Mesenchymal stem cell (in vitro differentiated cells and primary cell): Measurements from ENCODE around the gene ROPN1L.

Experiments
- DNase-seq: peaks from one replicate; pipeline ENCODE4 v3.0.0-alpha.2; 2013
- H2AFZ ChIP-seq: one replicate; pipeline ENCODE4 v1.6.1; 2013; ENCODE audit warnings: low read depth, mild to moderate bottlenecking, control low read depth, inconsistent platforms, low read length, moderate library complexity
- H2AK5ac ChIP-seq: 2 replicates; pipeline ENCODE4 v1.6.1; 2013; ENCODE audit warnings: low read length, moderate library complexity, mild to moderate bottlenecking, inconsistent platforms; ENCODE audit not compliant: severe bottlenecking
- H2BK120ac ChIP-seq: one replicate; pipeline ENCODE4 v1.6.1; 2013; ENCODE audit warnings: low read depth, mild to moderate bottlenecking, inconsistent platforms, low read length, moderate library complexity
- H2BK12ac ChIP-seq, 2 experiments: one replicate each; pipeline ENCODE4 v1.6.1; 2013; ENCODE audit warnings: inconsistent platforms in 2 of 2, low read length in 2 of 2, mild to moderate bottlenecking in 2 of 2, moderate library complexity in 2 of 2, control low read depth in 1 of 2
- H2BK15ac ChIP-seq: one replicate; pipeline ENCODE4 v1.6.1; 2013; ENCODE audit warnings: mild to moderate bottlenecking, low read depth, inconsistent platforms; ENCODE audit not compliant: poor library complexity, severe bottlenecking
- H2BK5ac ChIP-seq: 2 replicates; pipeline ENCODE4 v1.6.1; 2013; ENCODE audit warnings: low read depth, mild to moderate bottlenecking, low read length, control low read depth, inconsistent platforms; ENCODE audit not compliant: poor library complexity, severe bottlenecking
- H3K14ac ChIP-seq, 2 experiments: one replicate each; pipeline ENCODE4 v1.6.1; 2013; ENCODE audit warnings: inconsistent platforms in 2 of 2, low read length in 2 of 2, control low read depth in 1 of 2, mild to moderate bottlenecking in 1 of 2, moderate library complexity in 1 of 2
- H3K18ac ChIP-seq, 2 experiments: one replicate each; pipeline ENCODE4 v1.6.1; 2013; ENCODE audit warnings: inconsistent platforms in 2 of 2, low read length in 2 of 2, control low read depth in 1 of 2, low read depth in 1 of 2, mild to moderate bottlenecking in 1 of 2
- H3K23ac ChIP-seq, 2 experiments: one replicate each; pipeline ENCODE4 v1.6.1; 2013; ENCODE audit warnings: inconsistent platforms in 2 of 2, low read length in 2 of 2, mild to moderate bottlenecking in 2 of 2, moderate library complexity in 2 of 2, control low read depth in 1 of 2
- H3K27ac ChIP-seq: 2 replicates; pipeline ENCODE4 v1.5.1; 2013; ENCODE audit warnings: mild to moderate bottlenecking, moderate library complexity, low read length, control low read depth, inconsistent platforms; ENCODE audit not compliant: poor library complexity, severe bottlenecking
- H3K27me3 ChIP-seq, 2 experiments: 2 replicates each; pipeline versions ENCODE4 v1.6.1 to v1.7.0; 2013; ENCODE audit warnings: low read length in 2 of 2, mild to moderate bottlenecking in 2 of 2, moderate library complexity in 2 of 2, control low read depth in 1 of 2, inconsistent platforms in 1 of 2; ENCODE audit not compliant: control insufficient read depth in 1 of 2, insufficient read depth in 1 of 2
- H3K36me3 ChIP-seq, 2 experiments: 2 replicates each; pipeline versions ENCODE4 v1.6.1 to v1.7.0; 2013; ENCODE audit warnings: low read length in 2 of 2, control low read depth in 1 of 2, inconsistent platforms in 1 of 2, low read depth in 1 of 2, mild to moderate bottlenecking in 1 of 2; ENCODE audit not compliant: insufficient read depth in 2 of 2, control insufficient read depth in 1 of 2
- H3K4ac ChIP-seq, 2 experiments: one replicate each; pipeline ENCODE4 v1.6.1; 2013; ENCODE audit warnings: inconsistent platforms in 2 of 2, low read length in 2 of 2, mild to moderate bottlenecking in 2 of 2, moderate library complexity in 2 of 2, control low read depth in 1 of 2, low read depth in 1 of 2
- H3K4me1 ChIP-seq: 2 replicates; pipeline ENCODE4 v1.6.1; 2013; ENCODE audit warnings: low read depth, low read length, control low read depth; ENCODE audit not compliant: control insufficient read depth, insufficient read depth
- H3K4me2 ChIP-seq: 2 replicates; pipeline ENCODE4 v1.6.1; 2013; ENCODE audit warnings: low read length, mild to moderate bottlenecking, inconsistent platforms; ENCODE audit not compliant: poor library complexity, severe bottlenecking
- H3K4me3 ChIP-seq, 2 experiments: 2 replicates each; pipeline versions ENCODE4 v1.5.1 to v1.7.0; 2013; ENCODE audit warnings: low read length in 2 of 2, mild to moderate bottlenecking in 2 of 2, control low read depth in 1 of 2, low read depth in 1 of 2; ENCODE audit not compliant: insufficient read depth in 1 of 2
- H3K79me1 ChIP-seq: replicated peaks from 2 replicates; pipeline ENCODE4 v1.6.1; 2013; ENCODE audit warnings: mild to moderate bottlenecking, control low read depth, low read length, inconsistent platforms; ENCODE audit not compliant: poor library complexity, severe bottlenecking
- H3K9ac ChIP-seq: 2 replicates; pipeline ENCODE4 v1.7.0; 2013; ENCODE audit warnings: mild to moderate bottlenecking, low read length, moderate library complexity
- H3K9me3 ChIP-seq: 2 replicates; pipeline ENCODE4 v1.7.0; 2013; ENCODE audit warnings: mild to moderate bottlenecking, low read length; ENCODE audit not compliant: control insufficient read depth
- H4K8ac ChIP-seq: one replicate; pipeline ENCODE4 v1.6.1; 2013; ENCODE audit warnings: inconsistent platforms, mild to moderate bottlenecking, low read length, moderate library complexity
- H4K91ac ChIP-seq: one replicate; pipeline ENCODE4 v1.6.1; 2013; ENCODE audit warnings: mild to moderate bottlenecking, low read length, inconsistent platforms
- WGBS: methylation state at CpG from one replicate; pipeline ENCODE4 v1.1.7; 2013; ENCODE audit warnings: mixed read lengths; 5-methylcytosine and 5-hydroxymethylcytosine counted together

Gene ROPN1L

DNA sequence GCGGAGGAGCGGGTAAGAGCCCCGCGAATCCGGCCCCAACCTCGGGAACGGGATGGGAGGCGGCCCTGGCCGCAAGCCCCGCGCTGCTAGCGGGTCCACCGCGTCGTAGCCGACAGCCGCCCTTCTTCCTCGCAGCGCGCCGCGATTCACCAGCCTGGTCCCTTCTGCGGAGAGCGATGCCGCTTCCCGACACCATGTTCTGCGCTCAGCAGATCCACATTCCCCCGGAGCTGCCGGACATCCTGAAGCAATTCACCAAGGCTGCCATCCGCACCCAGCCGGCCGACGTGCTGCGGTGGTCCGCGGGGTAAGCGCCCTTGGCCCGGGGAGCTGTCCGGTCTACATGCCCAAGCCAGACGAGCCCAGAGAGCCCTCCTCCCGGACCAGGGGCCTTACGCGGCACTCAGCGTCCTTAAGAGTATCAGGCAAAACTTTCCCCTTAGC is 335 bp downstream of the ROPN1L start:
- H2AFZ ChIP-seq = peak overlapping the region; percentile 81
- peak overlapping the region; percentile 93 for H3K4me2 ChIP-seq
- H3K4ac ChIP-seq = no peak overlapping the region
- no peaks in the 10 kb centered on the region for H3K27me3 ChIP-seq
- peak overlapping the region in 1 of 2 experiments; percentile 81 for H3K14ac ChIP-seq
- no peak overlapping the region for H2BK12ac ChIP-seq
- H3K79me1 ChIP-seq = peaks cover 1% of the 10 kb centered on the region
- no peak overlapping the region for H2BK5ac ChIP-seq
- peak overlapping the region; percentile 90 for H3K9ac ChIP-seq
- no peak overlapping the region for H3K27ac ChIP-seq
- no peak overlapping the region for H4K91ac ChIP-seq
- peak overlapping the region in 1 of 2 experiments; percentile 72 for H3K23ac ChIP-seq
- no peak overlapping the region for H2BK15ac ChIP-seq
- no peak overlapping the region for H2AK5ac ChIP-seq
- peaks cover 3 to 24% of the 10 kb centered on the region in 2 experiments for H3K36me3 ChIP-seq
- no peak overlapping the region for H4K8ac ChIP-seq
- peak overlapping the region; percentile 74 to 89 for H3K4me3 ChIP-seq
- peaks cover 10% of the 10 kb centered on the region for H3K4me1 ChIP-seq
- H3K9me3 ChIP-seq = no peaks in the 10 kb centered on the region
- WGBS = under 1% methylated on average over 41 of the region's 44 CpGs
- H2BK120ac ChIP-seq = no peak overlapping the region
- H3K18ac ChIP-seq = peak overlapping the region; percentile 30 to 61
- DNase-seq = peak; percentile 74

DNA sequence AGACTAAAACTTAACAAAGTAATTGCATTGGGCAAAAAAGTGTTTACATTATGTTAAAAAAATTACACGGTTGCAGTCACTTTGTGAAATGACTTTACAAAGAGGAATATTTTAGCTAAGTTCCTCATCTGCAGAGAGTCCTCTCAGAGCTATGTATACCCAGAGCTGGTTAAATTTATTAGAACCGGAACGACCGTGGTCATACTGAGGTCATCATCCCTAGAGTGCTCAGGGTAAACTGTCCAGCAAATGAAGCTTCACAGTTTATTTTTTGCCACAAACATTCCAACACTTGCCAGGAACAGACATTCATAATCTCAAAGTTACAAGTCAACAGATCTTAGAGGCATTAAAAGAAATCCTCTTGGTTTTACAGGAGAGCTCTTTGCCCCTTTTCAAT is 897 bp downstream of the ROPN1L start:
- H3K27ac ChIP-seq = no peak overlapping the region
- peak overlapping the region in 1 of 2 experiments; percentile 89 for H3K4me3 ChIP-seq
- peaks cover 10% of the 10 kb centered on the region for H3K4me1 ChIP-seq
- H4K91ac ChIP-seq = no peak overlapping the region
- H2BK5ac ChIP-seq = no peak overlapping the region
- H3K9ac ChIP-seq = peak overlapping the region; percentile 90
- H3K79me1 ChIP-seq = peaks cover 1% of the 10 kb centered on the region
- no peak overlapping the region for H2BK15ac ChIP-seq
- no peak overlapping the region for H4K8ac ChIP-seq
- H2BK12ac ChIP-seq = no peak overlapping the region
- H3K4ac ChIP-seq = no peak overlapping the region
- WGBS = 5% methylated on average over 3 of the region's 4 CpGs
- no peak overlapping the region for H2AK5ac ChIP-seq
- H3K14ac ChIP-seq = no peak overlapping the region
- H2BK120ac ChIP-seq = no peak overlapping the region
- H3K27me3 ChIP-seq = no peaks in the 10 kb centered on the region
- DNase-seq = peak; percentile 63
- H3K4me2 ChIP-seq = no peak overlapping the region
- peaks cover 3 to 20% of the 10 kb centered on the region in 2 experiments for H3K36me3 ChIP-seq
- no peaks in the 10 kb centered on the region for H3K9me3 ChIP-seq
- no peak overlapping the region for H2AFZ ChIP-seq
- H3K23ac ChIP-seq = no peak overlapping the region
- H3K18ac ChIP-seq = no peak overlapping the region

DNA sequence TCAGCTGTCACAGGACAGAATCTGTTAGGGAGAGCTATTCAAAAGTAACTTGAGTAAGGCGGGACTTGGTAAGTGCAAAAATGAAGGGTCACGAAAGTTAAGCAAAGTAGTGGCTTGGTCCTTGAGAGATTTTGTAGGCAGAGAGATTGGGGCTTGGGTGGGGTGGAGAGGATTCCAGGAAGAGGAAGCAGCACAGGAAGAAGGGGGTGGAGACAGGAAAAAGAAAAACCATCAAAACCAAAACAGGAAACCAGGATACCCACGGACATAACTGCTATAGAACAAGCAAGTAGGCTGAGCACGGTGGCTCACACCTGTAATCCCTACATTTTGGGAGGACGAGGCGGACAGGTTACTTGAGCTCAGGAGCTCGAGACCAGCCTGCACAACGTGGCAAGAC is 3.7 kb downstream of the ROPN1L start:
- no peak overlapping the region for H2BK5ac ChIP-seq
- H3K79me1 ChIP-seq = no peaks in the 10 kb centered on the region
- no peak overlapping the region for H2BK12ac ChIP-seq
- H3K9ac ChIP-seq = no peak overlapping the region
- H3K4me3 ChIP-seq = no peak overlapping the region
- no peak overlapping the region for H3K27ac ChIP-seq
- no peak overlapping the region for H2BK15ac ChIP-seq
- no peak overlapping the region for H2BK120ac ChIP-seq
- no peak overlapping the region for H3K4ac ChIP-seq
- no peak overlapping the region for H3K18ac ChIP-seq
- H3K4me2 ChIP-seq = no peak overlapping the region
- no peak overlapping the region for H4K8ac ChIP-seq
- H3K4me1 ChIP-seq = peaks cover 14% of the 10 kb centered on the region
- H3K27me3 ChIP-seq = no peaks in the 10 kb centered on the region
- DNase-seq = no peak
- no peak overlapping the region for H2AK5ac ChIP-seq
- no peak overlapping the region for H3K23ac ChIP-seq
- 79% methylated on average over 8 of the region's 8 CpGs for WGBS
- no peak overlapping the region for H2AFZ ChIP-seq
- H3K36me3 ChIP-seq = no peaks in the 10 kb centered on the region
- no peak overlapping the region for H3K14ac ChIP-seq
- no peaks in the 10 kb centered on the region for H3K9me3 ChIP-seq
- H4K91ac ChIP-seq = no peak overlapping the region

DNA sequence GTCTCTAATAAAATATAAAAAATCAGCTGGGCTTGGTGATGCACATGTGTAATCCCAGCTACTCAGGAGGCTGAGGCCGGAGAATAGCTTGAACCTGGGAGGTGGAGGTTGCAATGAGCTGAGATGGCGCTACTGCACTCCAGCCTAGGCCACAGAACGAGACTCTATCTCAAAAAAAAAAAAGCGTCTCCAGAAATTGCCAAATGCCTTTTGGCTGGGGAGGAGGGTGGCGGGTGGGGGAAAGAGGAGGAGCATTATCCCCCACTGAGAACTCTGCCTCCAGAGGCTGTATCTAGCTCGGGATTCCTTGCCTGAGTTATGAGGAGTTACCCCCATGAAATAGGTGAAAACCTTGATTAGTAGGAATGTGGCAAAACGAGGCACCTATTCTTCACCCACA is 4.8 kb downstream of the ROPN1L start:
- Histone ChIP-seq H4K91ac (no peak overlapping the region), H3K36me3 (no peaks in the 10 kb centered on the region), H3K79me1 (no peaks in the 10 kb centered on the region), H3K23ac (no peak overlapping the region), H3K14ac (no peak overlapping the region), H2BK12ac (no peak overlapping the region), H3K9ac (no peak overlapping the region), H3K9me3 (no peaks in the 10 kb centered on the region), H3K27me3 (no peaks in the 10 kb centered on the region), H3K4me1 (peaks cover 9% of the 10 kb centered on the region), H2AFZ (no peak overlapping the region), H2AK5ac (no peak overlapping the region), H4K8ac (no peak overlapping the region), H3K4me2 (no peak overlapping the region), H2BK5ac (no peak overlapping the region), H3K27ac (no peak overlapping the region), H2BK15ac (no peak overlapping the region), H3K4ac (no peak overlapping the region), H3K4me3 (no peak overlapping the region), H3K18ac (no peak overlapping the region), H2BK120ac (no peak overlapping the region)
- WGBS = 80% methylated on average over 6 of the region's 7 CpGs
- no peak for DNase-seq
